NCI-H2196 treated with DMSO at 0.1 percent for 48 hours (cell line): ENCODE measurements around the gene DDRGK1.

Experiments
- DNase-seq: peaks from one replicate; lab custom pipeline; 2025; ENCODE audit not compliant: unreplicated experiment; lab: John Stamatoyannopoulos, UW

The DDRGK1 gene

GRCh38 chr20:3235666-3236324, 31.3 kb upstream of the DDRGK1 start:
- DNase-seq: no peak

- DNase-seq: no peak
Measured at GRCh38 chr20:3233991-3234498, 29.6 kb upstream of the DDRGK1 start.

- DNase-seq: no peak
Measured at GRCh38 chr20:3233131-3233990, 28.9 kb upstream of the DDRGK1 start.

- DNase-seq: no peak
Measured at GRCh38 chr20:3231889-3232588, 27.6 kb upstream of the DDRGK1 start.

GRCh38 chr20:3231116-3231515, 26.6 kb upstream of the DDRGK1 start:
- no peak for DNase-seq

- no peak for DNase-seq
Measured at GRCh38 chr20:3229798-3230197, 25.3 kb upstream of the DDRGK1 start.

GRCh38 chr20:3229158-3229557, 24.7 kb upstream of the DDRGK1 start:
- no peak for DNase-seq

GRCh38 chr20:3228750-3229032, 24.2 kb upstream of the DDRGK1 start:
- no peak for DNase-seq

- DNase-seq: no peak
Measured at GRCh38 chr20:3227936-3228749, 23.7 kb upstream of the DDRGK1 start.

GRCh38 chr20:3227506-3227905, 23.0 kb upstream of the DDRGK1 start:
- no peak for DNase-seq

- no peak for DNase-seq
Measured at GRCh38 chr20:3226864-3227263, 22.4 kb upstream of the DDRGK1 start.

GRCh38 chr20:3226093-3226492, 21.6 kb upstream of the DDRGK1 start:
- DNase-seq: no peak

- DNase-seq: no peak
Measured at GRCh38 chr20:3224681-3225421, 20.4 kb upstream of the DDRGK1 start.

GRCh38 chr20:3223994-3224680, 19.7 kb upstream of the DDRGK1 start:
- DNase-seq: no peak

- no peak for DNase-seq
Measured at GRCh38 chr20:3223651-3223993, 19.1 kb upstream of the DDRGK1 start.

- peak; percentile 97 for DNase-seq
Measured at GRCh38 chr20:3222635-3223600, 18.4 kb upstream of the DDRGK1 start.

- DNase-seq: no peak
Measured at GRCh38 chr20:3221398-3222226, 17.1 kb upstream of the DDRGK1 start.
